Caco-2 (cell line): ENCODE measurements around the gene GNG7. TPM values are rescaled to one million over a fixed set of nuclear protein-coding genes. Genes with fewer than 3 reads are reported as not detected.

Experiments used
- BruUV-seq: library from RNA; stranded (reverse); fragments of 400-500 nt; replicated peaks from 2 replicates; lab custom pipeline; 2021; lab: Mats Ljungman, UMichigan
- CTCF ChIA-PET: fragments of 300-600 bp; sonication (Branson Sonifier 250); formaldehyde crosslinking; loops from one replicate; lab custom pipeline; 2022; ENCODE audit warnings: antibody characterized with exemption; lab: Charles Lee
- POLR2A ChIA-PET: fragments of 300-600 bp; sonication (Branson Sonifier 250); formaldehyde crosslinking; loops from one replicate; lab custom pipeline; 2022; ENCODE audit warnings: antibody characterized with exemption; lab: Charles Lee
- DNase-seq, 2 experiments: peaks; one replicate each; pipeline versions ENCODE4 v3.0.0 to v3.0.0-alpha.2; 2020 to 2022
- H3K27me3 ChIP-seq: replicated peaks from 2 replicates; pipeline ENCODE4 v1.6.0; 2011; ENCODE audit warnings: low read length; ENCODE audit not compliant: control insufficient read depth, insufficient read depth
- H3K36me3 ChIP-seq: 2 replicates; pipeline ENCODE4 v1.5.1; 2011; ENCODE audit warnings: low read length; ENCODE audit not compliant: control insufficient read depth, insufficient read depth
- H3K4me1 ChIP-seq: fragments of 250-450 bp; sonication (Bioruptor Pico); 2 replicates; pipeline ENCODE4 v1.5.1; 2020; ENCODE audit warnings: mild to moderate bottlenecking
- H3K4me3 ChIP-seq: 2 replicates; pipeline ENCODE4 v1.5.1; 2011; ENCODE audit warnings: low read depth, mild to moderate bottlenecking, control low read depth, low read length
- H3K9me3 ChIP-seq: fragments of 250-450 bp; sonication (Bioruptor Pico); 2 replicates; pipeline ENCODE4 v1.5.1; 2020; ENCODE audit warnings: mild to moderate bottlenecking, moderate library complexity
- H3K27ac Mint-ChIP-seq: one replicate; pipeline ENCODE4 v1.8.0; 2022; ENCODE audit warnings: mixed read lengths; ENCODE audit not compliant: unreplicated experiment
- H3K27me3 Mint-ChIP-seq: one replicate; pipeline ENCODE4 v1.8.0; 2022; ENCODE audit warnings: mixed read lengths; ENCODE audit not compliant: insufficient read depth, unreplicated experiment
- H3K36me3 Mint-ChIP-seq: one replicate; pipeline ENCODE4 v1.8.0; 2022; ENCODE audit warnings: mild to moderate bottlenecking, mixed read lengths; ENCODE audit not compliant: insufficient read depth, unreplicated experiment
- H3K4me1 Mint-ChIP-seq: one replicate; pipeline ENCODE4 v1.8.0; 2022; ENCODE audit warnings: low read depth, mixed read lengths; ENCODE audit not compliant: unreplicated experiment
- H3K4me3 Mint-ChIP-seq: one replicate; pipeline ENCODE4 v1.8.0; 2022; ENCODE audit warnings: mild to moderate bottlenecking, moderate library complexity, mixed read lengths; ENCODE audit not compliant: unreplicated experiment
- H3K9me3 Mint-ChIP-seq: one replicate; pipeline ENCODE4 v1.8.0; 2022; ENCODE audit warnings: mixed read lengths; ENCODE audit not compliant: unreplicated experiment
- intact Hi-C: fragments of 100-400 bp; cut with micrococcal nuclease; formaldehyde crosslinking; loops from one replicate; pipeline ENCODE4 v1.10.0; 2022; ENCODE audit not compliant: unreplicated experiment
- total RNA-seq: library from RNA; stranded (reverse); gene quantifications from 2 replicates; pipeline ENCODE4 v1.2.3, GENCODE V29; 2022
- TF ChIP-seq, protein P1 (sequence below), 2 experiments: fragments of 200-600 bp in 1 of 2; IDR thresholded peaks; 1 replicate in 1 of 2; 2 replicates in 1 of 2; pipeline versions ENCODE4 v1.5.1 to v1.8.0; 2011 to 2022; ENCODE audit warnings: antibody characterized with exemption in 1 of 2, control low read depth in 1 of 2, inconsistent platforms in 1 of 2, low read depth in 1 of 2, low read length in 1 of 2, mild to moderate bottlenecking in 1 of 2, moderate library complexity in 1 of 2; ENCODE audit not compliant: insufficient read depth in 1 of 2, severe bottlenecking in 1 of 2, unreplicated experiment in 1 of 2

The GNG7 gene
- total RNA-seq, 1 experiment from 2014 or later: 0.43 TPM

DNA sequence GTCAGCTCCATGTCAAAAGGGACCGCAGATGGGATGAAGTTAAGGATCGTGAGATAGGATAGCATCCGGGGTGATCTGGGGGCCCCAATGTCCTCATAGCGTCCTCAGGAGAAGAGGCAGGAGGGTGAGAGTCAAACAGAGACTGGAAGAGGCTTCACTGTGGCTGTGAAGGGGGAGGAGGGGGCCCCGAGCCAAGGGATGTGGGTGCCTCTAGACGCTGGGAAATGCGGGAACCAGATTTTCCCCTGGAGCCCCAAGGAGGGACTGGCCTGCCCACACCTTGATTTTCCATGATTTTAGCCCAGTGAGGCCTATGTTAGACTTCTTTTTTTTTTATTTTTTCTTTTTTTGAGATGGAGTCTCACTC, 61.2 kb downstream of the GNG7 start:
- POLR2A ChIA-PET: no interaction called here
- Histone ChIP-seq H3K4me3 (no peak overlapping the region), H3K9me3 (no peaks in the 10 kb centered on the region), H3K4me1 (peaks cover 5% of the 10 kb centered on the region; the same call in 1 of the 2 replicates), H3K36me3 (no peaks in the 10 kb centered on the region), H3K27me3 (no peaks in the 10 kb centered on the region; the same call in 1 of the 2 replicates)
- peaks cover 13% of the 10 kb centered on the region for H3K27me3 Mint-ChIP-seq
- no peak overlapping the region for H3K27ac Mint-ChIP-seq
- H3K4me3 Mint-ChIP-seq: no peak overlapping the region
- H3K36me3 Mint-ChIP-seq: no peaks in the 10 kb centered on the region
- H3K9me3 Mint-ChIP-seq: no peaks in the 10 kb centered on the region
- no peak for DNase-seq
- CTCF ChIA-PET: no interaction called here
- peaks cover 4% of the 10 kb centered on the region for H3K4me1 Mint-ChIP-seq
- intact Hi-C loops: no loop called here
- TF ChIP-seq, protein P1, sequence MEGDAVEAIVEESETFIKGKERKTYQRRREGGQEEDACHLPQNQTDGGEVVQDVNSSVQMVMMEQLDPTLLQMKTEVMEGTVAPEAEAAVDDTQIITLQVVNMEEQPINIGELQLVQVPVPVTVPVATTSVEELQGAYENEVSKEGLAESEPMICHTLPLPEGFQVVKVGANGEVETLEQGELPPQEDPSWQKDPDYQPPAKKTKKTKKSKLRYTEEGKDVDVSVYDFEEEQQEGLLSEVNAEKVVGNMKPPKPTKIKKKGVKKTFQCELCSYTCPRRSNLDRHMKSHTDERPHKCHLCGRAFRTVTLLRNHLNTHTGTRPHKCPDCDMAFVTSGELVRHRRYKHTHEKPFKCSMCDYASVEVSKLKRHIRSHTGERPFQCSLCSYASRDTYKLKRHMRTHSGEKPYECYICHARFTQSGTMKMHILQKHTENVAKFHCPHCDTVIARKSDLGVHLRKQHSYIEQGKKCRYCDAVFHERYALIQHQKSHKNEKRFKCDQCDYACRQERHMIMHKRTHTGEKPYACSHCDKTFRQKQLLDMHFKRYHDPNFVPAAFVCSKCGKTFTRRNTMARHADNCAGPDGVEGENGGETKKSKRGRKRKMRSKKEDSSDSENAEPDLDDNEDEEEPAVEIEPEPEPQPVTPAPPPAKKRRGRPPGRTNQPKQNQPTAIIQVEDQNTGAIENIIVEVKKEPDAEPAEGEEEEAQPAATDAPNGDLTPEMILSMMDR (IDR thresholded peaks at IDR 0.05; ENCODE audit: insufficient read depth in 1 of 2, low read depth in 1 of 2, low read length in 1 of 2, severe bottlenecking in 1 of 2, unreplicated experiment in 1 of 2): no peak
- no TSS peak for BruUV-seq

DNA sequence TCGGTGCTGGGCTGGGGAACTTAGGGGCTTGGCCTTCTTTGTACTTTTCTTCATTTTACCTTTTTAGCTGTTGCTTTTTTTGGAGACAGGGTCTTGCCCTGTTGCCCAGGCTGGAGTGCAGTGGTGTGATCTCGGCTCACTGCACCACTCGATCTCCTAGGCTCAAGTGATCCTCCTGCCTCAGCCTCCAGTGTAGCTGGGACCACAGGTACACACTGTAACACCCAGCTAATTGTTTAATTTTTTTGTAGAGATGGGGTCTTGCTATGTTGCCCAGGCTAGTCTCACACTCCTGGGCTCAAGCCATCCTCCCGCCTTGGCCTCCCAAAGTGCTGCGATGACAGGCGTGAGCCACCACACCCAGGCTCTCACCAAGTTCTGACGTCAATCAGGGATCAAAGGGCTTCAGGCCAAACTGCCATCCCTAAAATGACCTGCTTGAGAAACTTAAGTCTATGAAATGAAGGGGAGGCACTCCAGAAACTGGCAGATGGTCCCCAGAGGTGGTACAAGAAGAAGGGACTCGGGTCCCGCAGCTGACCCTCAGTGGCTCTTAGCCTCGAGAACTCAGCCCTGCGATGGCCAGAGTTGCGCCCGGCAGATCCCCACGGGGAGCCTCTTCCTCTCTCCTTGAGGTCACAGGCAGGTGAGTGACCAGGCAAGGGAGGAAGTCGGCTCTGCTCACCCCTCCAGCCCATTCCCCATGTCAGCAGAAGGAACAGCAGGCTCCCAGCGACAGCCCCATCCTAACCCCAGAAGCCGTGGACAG, 61.7 kb downstream of the GNG7 start:
- peaks cover 13% of the 10 kb centered on the region for H3K27me3 Mint-ChIP-seq
- DNase-seq: no peak
- TF ChIP-seq, protein P1 (IDR thresholded peaks at IDR 0.05; ENCODE audit: insufficient read depth in 1 of 2, low read depth in 1 of 2, low read length in 1 of 2, severe bottlenecking in 1 of 2, unreplicated experiment in 1 of 2): no peak
- H3K4me1 Mint-ChIP-seq: peaks cover 4% of the 10 kb centered on the region
- CTCF ChIA-PET: no interaction called here
- H3K27ac Mint-ChIP-seq: no peak overlapping the region
- Histone ChIP-seq H3K4me3 (no peak overlapping the region), H3K36me3 (no peaks in the 10 kb centered on the region), H3K9me3 (no peaks in the 10 kb centered on the region), H3K4me1 (peaks cover 5% of the 10 kb centered on the region; the same call in 1 of the 2 replicates), H3K27me3 (no peaks in the 10 kb centered on the region; the same call in 1 of the 2 replicates)
- H3K36me3 Mint-ChIP-seq: no peaks in the 10 kb centered on the region
- no TSS peak for BruUV-seq
- intact Hi-C loops: no loop called here
- no peak overlapping the region for H3K4me3 Mint-ChIP-seq
- H3K9me3 Mint-ChIP-seq: no peaks in the 10 kb centered on the region
- POLR2A ChIA-PET: no interaction called here

DNA sequence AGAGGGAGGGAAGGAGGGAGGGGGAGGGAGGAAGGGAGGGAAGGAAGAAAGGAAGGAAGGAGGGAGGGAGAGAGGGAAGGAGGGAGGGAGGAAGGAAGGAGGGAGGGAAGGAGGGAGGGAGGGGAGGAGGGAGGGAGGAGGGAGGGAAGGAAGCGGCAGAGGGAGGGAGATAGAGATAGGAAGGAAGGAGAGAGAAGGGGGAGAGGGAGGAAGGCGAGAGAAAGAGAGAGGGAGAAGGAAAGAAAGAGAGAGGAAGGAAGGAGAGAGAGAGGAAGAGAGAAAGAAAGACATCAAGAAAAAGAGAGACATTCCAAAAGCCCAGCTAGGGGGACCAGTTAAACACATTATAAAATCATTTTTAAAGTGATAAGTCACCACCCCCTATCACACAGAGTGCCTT, 62.5 kb downstream of the GNG7 start:
- no peaks in the 10 kb centered on the region; the same call in 1 of the 2 replicates for H3K27me3 ChIP-seq
- intact Hi-C loops: no loop called here
- Mint-ChIP-seq H3K27ac (no peak overlapping the region), H3K4me3 (no peak overlapping the region), H3K27me3 (peaks cover 11% of the 10 kb centered on the region), H3K9me3 (no peaks in the 10 kb centered on the region), H3K4me1 (peaks cover 4% of the 10 kb centered on the region), H3K36me3 (no peaks in the 10 kb centered on the region)
- peaks cover 5% of the 10 kb centered on the region; the same call in 1 of the 2 replicates for H3K4me1 ChIP-seq
- H3K9me3 ChIP-seq: no peaks in the 10 kb centered on the region
- BruUV-seq: no TSS peak
- H3K36me3 ChIP-seq: no peaks in the 10 kb centered on the region
- H3K4me3 ChIP-seq: no peak overlapping the region
- POLR2A ChIA-PET: no interaction called here
- CTCF ChIA-PET: no interaction called here
- TF ChIP-seq, protein P1 (IDR thresholded peaks at IDR 0.05; ENCODE audit: insufficient read depth in 1 of 2, low read depth in 1 of 2, low read length in 1 of 2, severe bottlenecking in 1 of 2, unreplicated experiment in 1 of 2): no peak
- no peak for DNase-seq
